Adipose tissue (tissue), 3 donors: ENCODE data around the gene FBXL19. TPM values are rescaled to one million over a fixed set of nuclear protein-coding genes. Genes with fewer than 3 reads are reported as not detected.

ENCODE experiments used
- H3K27ac ChIP-seq: one replicate; pipeline ENCODE4 v1.5.1; 2013; ENCODE audit warnings: low read depth, low read length
- WGBS, 3 donors: extraction: QIAGEN DNeasy Blood & Tissue Kit; methylation state at CpG; one replicate each; pipeline ENCODE4 v1.1.7; 2013; 5-methylcytosine and 5-hydroxymethylcytosine counted together
- polyA plus RNA-seq, 3 donors: library from polyadenylated mRNA; stranded (reverse); fragments of 200-250 nt; gene quantifications; one replicate each; pipeline ENCODE4 v1.2.3, GENCODE V29; 2013
- donor health status: healthy with polysubstance abuse.
- donor health status: Bipolar disorder and iron deficiency.
- donor health status: healthy.

The FBXL19 gene
- polyA plus RNA-seq, 3 donors = 3.6 to 9.1 (median 5.3) TPM

DNA sequence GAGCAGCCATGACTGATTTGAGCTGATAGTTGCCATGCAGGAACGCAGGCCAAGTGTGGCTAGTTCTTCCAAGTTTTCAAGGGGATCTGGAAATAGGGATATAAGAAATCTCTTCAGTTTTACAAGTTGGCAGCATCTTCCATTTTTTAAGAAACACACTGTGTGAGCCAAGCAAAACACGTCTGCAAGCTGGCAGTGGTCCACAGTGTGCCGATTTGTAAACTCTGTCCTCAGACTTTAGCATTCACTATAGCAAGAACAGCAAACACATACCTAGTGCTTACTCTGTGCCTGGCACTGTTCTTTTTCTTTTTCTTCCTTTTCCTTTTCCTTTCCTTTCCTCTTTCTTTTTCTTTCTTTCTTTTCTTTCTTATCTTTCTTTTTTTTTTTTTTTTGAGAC lies 28.4 kb downstream of the FBXL19 start:
- H3K27ac ChIP-seq = no peak overlapping the region
- 36 to 49% (median 40%) methylated on average over 3 of the region's 3 CpGs for WGBS, 3 donors

- no peak overlapping the region for H3K27ac ChIP-seq
- 78 to 85% (median 78%) methylated on average over 9 of the region's 9 CpGs for WGBS, 3 donors
Observed at GRCh38 chr16:30953111-30953510, 29.7 kb downstream of the FBXL19 start.

GRCh38 chr16:30953511-30954124 lies 30.2 kb downstream of the FBXL19 start:
- H3K27ac ChIP-seq = no peak overlapping the region

GRCh38 chr16:30954993-30955392 lies 31.6 kb downstream of the FBXL19 start:
- no peak overlapping the region for H3K27ac ChIP-seq
- WGBS, 3 donors = 77 to 87% (median 83%) methylated on average over 8 of the region's 8 CpGs

More at GRCh38 chr16:30953511-30954124, 30.2 kb downstream of the FBXL19 start:
- WGBS, 3 donors = 33 to 46% (median 36%) methylated on average over 15 of the region's 15 CpGs

- WGBS, 3 donors = 26 to 27% (median 27%) methylated on average over 42 of the region's 42 CpGs
- H3K27ac ChIP-seq = no peak overlapping the region
Observed at GRCh38 chr16:30956601-30957455, 33.5 kb downstream of the FBXL19 start.

GRCh38 chr16:30957456-30958174 lies 34.2 kb downstream of the FBXL19 start, which contains the start of gene SETD1A:
SETD1A (plus strand) TSS chr16:30957754; CDS start chr16:30958732, 978 bp downstream.
- H3K27ac ChIP-seq = peak within 1 kb of the TSS; percentile 79
- 0 to 1% (median 1%) methylated on average over 57 to 85 of the region's 85 CpGs for WGBS, 3 donors

GRCh38 chr16:30958175-30959079 lies 35.1 kb downstream of the FBXL19 start:
- WGBS, 3 donors = 13 to 17% (median 14%) methylated on average over 35 to 55 of the region's 55 CpGs
- no peak overlapping the region for H3K27ac ChIP-seq

- WGBS, 3 donors = 91 to 94% (median 93%) methylated on average over 11 of the region's 11 CpGs
- H3K27ac ChIP-seq = no peak overlapping the region
Observed at GRCh38 chr16:30961384-30961783, 38.0 kb downstream of the FBXL19 start.

GRCh38 chr16:30963925-30964511 lies 40.6 kb downstream of the FBXL19 start:
- no peak overlapping the region for H3K27ac ChIP-seq
- WGBS, 3 donors = 92 to 94% (median 93%) methylated on average over 16 to 18 of the region's 18 CpGs

DNA sequence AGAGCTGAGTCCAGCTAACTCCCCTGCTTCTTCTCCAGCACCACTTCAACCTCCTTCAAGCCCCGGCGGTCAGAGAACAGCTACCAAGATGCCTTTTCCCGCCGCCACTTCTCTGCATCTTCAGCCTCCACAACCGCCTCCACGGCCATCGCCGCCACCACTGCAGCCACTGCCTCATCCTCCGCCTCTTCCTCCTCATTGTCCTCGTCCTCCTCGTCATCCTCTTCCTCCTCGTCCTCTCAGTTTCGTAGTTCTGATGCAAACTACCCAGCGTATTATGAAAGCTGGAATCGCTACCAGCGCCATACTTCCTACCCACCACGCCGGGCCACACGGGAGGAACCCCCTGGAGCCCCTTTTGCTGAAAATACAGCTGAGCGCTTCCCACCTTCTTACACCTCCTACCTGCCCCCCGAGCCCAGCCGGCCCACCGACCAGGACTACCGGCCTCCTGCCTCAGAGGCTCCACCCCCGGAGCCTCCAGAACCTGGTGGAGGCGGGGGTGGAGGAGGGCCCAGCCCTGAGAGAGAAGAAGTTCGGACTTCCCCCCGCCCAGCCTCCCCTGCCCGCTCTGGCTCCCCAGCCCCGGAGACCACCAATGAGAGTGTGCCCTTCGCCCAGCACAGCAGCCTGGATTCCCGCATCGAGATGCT lies 41.3 kb downstream of the FBXL19 start:
- WGBS, 3 donors = 81 to 94% (median 86%) methylated on average over 32 to 33 of the region's 33 CpGs
- no peak overlapping the region for H3K27ac ChIP-seq

- no peak overlapping the region for H3K27ac ChIP-seq
- 85 to 93% (median 93%) methylated on average over 2 to 15 of the region's 15 CpGs for WGBS, 3 donors
Observed at GRCh38 chr16:30965436-30965835, 42.1 kb downstream of the FBXL19 start.

DNA sequence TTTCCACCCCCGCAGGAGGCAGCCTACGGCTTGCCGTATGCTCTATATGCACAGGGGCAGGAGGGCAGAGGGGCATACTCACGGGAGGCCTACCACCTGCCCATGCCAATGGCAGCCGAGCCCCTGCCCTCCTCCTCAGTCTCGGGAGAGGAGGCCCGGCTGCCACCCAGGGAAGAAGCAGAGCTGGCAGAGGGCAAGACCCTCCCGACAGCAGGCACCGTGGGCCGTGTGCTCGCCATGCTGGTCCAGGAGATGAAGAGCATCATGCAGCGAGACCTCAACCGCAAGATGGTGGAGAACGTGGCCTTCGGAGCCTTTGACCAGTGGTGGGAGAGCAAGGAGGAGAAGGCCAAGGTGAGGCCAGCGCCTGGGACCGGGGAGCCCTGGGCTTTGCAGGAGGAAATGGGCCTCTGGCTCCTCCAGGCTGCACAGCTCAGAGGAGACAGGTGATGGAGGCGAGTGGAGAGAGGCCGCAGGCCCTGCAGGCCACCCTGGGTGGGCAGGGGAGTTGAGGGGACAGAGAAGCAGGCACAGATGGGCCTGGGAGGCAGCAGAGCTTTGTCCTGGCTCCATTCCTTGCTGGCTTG lies 42.8 kb downstream of the FBXL19 start:
- WGBS, 3 donors = 90 to 94% (median 91%) methylated on average over 19 of the region's 19 CpGs

DNA sequence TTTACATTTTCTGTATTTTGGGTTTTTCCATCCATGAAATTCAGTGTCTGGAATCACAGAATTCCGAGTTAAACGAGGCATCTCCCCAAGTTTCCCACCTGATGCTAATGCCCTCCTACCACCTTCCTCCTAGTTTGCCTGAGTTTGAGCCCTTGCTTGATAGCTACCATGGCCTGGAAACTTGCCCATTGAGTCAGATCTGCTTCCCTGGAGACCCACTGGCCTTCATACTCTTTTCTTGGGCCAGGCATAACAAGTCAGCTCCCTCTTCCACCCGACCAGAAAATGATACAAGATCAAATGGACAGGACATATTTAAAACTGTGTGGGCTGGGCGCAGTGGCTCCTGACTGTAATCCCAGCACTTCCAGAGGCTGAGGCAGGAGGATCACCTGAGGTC lies 44.4 kb downstream of the FBXL19 start:
- 76 to 88% (median 85%) methylated on average over 4 of the region's 4 CpGs for WGBS, 3 donors
- H3K27ac ChIP-seq = no peak overlapping the region

More for the DNA sequence above, 42.8 kb downstream of the FBXL19 start:
- H3K27ac ChIP-seq = no peak overlapping the region

DNA sequence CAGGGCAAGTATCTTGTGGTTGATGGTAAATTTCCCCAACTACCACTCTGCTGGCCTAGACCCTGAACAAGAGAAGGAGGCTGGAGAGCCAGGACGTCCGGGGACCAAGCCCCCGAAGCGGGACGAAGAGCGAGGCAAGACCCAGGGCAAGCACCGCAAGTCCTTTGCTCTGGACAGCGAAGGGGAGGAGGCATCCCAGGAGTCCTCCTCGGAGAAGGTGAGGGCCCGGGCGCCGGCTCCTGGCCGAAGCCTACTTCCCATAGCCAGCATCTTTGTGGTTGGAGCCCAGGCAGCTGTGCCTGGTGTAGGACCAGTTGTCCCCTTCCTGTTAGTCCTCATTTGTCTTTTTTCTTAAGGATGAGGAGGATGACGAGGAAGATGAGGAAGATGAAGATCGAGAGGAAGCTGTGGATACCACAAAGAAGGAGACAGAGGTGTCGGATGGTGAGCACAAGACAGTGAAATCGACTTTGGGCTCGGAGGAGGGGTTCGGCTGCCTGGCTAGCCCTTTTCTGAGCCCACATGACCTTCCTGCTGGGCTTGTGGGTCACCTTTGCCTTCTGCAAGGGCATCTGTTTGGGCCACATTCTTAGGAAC lies 46.0 kb downstream of the FBXL19 start:
- 93 to 94% (median 93%) methylated on average over 19 of the region's 19 CpGs for WGBS, 3 donors
- no peak overlapping the region for H3K27ac ChIP-seq

DNA sequence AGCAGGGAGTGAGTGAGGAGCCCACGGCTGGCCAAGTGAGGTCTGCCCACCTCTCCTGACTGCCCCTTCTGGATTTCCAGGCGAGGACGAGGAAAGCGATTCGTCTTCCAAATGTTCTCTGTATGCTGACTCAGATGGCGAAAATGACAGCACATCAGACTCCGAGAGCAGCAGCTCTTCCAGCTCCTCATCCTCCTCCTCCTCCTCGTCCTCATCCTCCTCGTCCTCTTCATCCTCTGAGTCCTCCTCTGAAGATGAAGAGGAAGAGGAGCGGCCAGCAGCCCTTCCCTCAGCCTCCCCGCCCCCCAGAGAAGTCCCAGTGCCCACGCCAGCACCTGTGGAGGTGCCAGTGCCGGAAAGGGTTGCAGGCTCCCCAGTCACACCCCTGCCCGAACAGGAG lies 47.9 kb downstream of the FBXL19 start:
- 93 to 96% (median 93%) methylated on average over 14 of the region's 14 CpGs for WGBS, 3 donors
- H3K27ac ChIP-seq = no peak overlapping the region

DNA sequence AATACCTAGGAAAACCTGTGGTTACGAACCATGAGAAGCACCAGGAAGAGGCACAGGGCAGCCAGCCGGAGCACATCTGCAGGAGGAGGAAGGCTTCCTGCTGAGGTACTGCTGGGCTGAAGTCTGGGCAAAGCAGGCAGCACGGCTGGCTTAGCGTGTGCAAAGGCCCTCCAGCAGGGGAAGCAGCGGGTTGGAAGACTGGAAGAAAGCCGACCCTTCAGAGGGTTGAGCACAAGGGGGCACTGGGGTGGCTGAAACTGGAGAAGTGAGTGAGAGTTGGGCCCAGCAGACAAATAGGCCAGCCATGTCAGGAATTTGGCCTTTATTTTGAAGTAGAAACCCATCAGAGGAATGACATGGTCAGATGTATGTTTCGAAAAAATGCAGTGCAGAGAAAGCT lies 49.5 kb downstream of the FBXL19 start:
- no peak overlapping the region for H3K27ac ChIP-seq
- 82 to 90% (median 87%) methylated on average over 7 of the region's 7 CpGs for WGBS, 3 donors
